Measurements from ENCODE around the gene CD3E.
A peak's percentile ranks its signal among the peaks of the same experiment; 100 is the strongest.

CD3E gene

GRCh38 chr11:118289401-118289800 is 15.1 kb upstream of the CD3E start:
- POLR2A ChIA-PET = no interaction called here
- CTCF ChIA-PET = interaction anchor here (0.7 to 3.0 kb wide), 20 partner anchors 11 to 136 kb away, joined by 3 to 26 read pairs (median 4); partner anchors contain the start of genes MPZL2 and MPZL3
- H3K9me3 ChIP-seq (ENCODE audit: control extremely low read depth in 1 of 5, control insufficient read depth in 4 of 5, insufficient read depth in 2 of 5, low read depth in 1 of 5, low read length in 4 of 5) = no peaks in the 10 kb centered on the region
- no peak overlapping the region for H3K27ac ChIP-seq (ENCODE audit: insufficient read depth in 1 of 2, low read depth in 1 of 2, low read length in 2 of 2, poor library complexity in 1 of 2, severe bottlenecking in 2 of 2)
- no peak overlapping the region for H3K4me3 ChIP-seq (ENCODE audit: control insufficient read depth in 1 of 7, extremely low read depth in 1 of 7, insufficient read depth in 4 of 7, low read depth in 2 of 7, low read length in 6 of 7)
- no peak for DNase-seq
- H3K36me3 ChIP-seq (ENCODE audit: control insufficient read depth in 4 of 4, insufficient read depth in 4 of 4, low read length in 3 of 4) = no peaks in the 10 kb centered on the region
- H3K4me1 ChIP-seq (ENCODE audit: control extremely low read depth in 1 of 4, control insufficient read depth in 4 of 4, insufficient read depth in 4 of 4, low read length in 3 of 4) = peaks cover 0 to 2% (median 0%) of the 10 kb centered on the region in 4 experiments
- H3K27me3 ChIP-seq (replicated peaks in 2 of 5; ENCODE audit: control insufficient read depth in 4 of 5, insufficient read depth in 5 of 5, low read length in 4 of 5) = no peaks in the 10 kb centered on the region

DNA sequence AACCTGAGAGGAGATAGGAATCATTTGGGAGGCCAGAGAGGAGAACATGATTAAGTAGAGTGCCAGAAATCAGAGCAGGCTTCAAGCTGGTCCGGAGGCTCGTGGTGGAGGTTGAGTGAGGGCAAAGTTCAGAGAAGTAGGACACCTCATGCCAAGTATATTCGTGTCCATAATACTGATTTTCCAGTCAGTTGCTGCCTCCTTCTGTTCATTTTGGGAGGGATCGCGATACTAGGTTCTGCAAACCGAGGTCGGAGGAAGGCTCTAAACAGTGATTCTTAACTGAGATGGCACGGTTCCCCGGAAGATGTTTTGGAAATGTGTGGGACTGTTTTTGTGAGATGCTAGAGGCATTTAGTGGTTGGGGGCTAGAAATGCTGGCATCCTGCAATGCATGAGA is 13.6 kb upstream of the CD3E start:
- Histone ChIP-seq H3K27me3 (replicated peaks in 2 of 5; ENCODE audit: control insufficient read depth in 4 of 5, insufficient read depth in 5 of 5, low read length in 4 of 5) (no peaks in the 10 kb centered on the region), H3K27ac (ENCODE audit: insufficient read depth in 1 of 2, low read depth in 1 of 2, low read length in 2 of 2, poor library complexity in 1 of 2, severe bottlenecking in 2 of 2) (no peak overlapping the region), H3K9me3 (ENCODE audit: control extremely low read depth in 1 of 5, control insufficient read depth in 4 of 5, insufficient read depth in 2 of 5, low read depth in 1 of 5, low read length in 4 of 5) (no peaks in the 10 kb centered on the region), H3K4me1 (ENCODE audit: control extremely low read depth in 1 of 4, control insufficient read depth in 4 of 4, insufficient read depth in 4 of 4, low read length in 3 of 4) (peaks cover 0 to 2% (median 0%) of the 10 kb centered on the region in 4 experiments), H3K36me3 (ENCODE audit: control insufficient read depth in 4 of 4, insufficient read depth in 4 of 4, low read length in 3 of 4) (no peaks in the 10 kb centered on the region), H3K4me3 (ENCODE audit: control insufficient read depth in 1 of 7, extremely low read depth in 1 of 7, insufficient read depth in 4 of 7, low read depth in 2 of 7, low read length in 6 of 7) (no peak overlapping the region)
- POLR2A ChIA-PET = no interaction called here
- CTCF ChIA-PET = interaction anchor here (0.7 to 3.2 kb wide), 27 partner anchors 9 to 144 kb away, joined by 3 to 49 read pairs (median 4); partner anchors contain the start of genes CD3E and UBE4A
- DNase-seq = peak; percentile 60 to 69 (median 64)
- 1% methylated on average over 8 of the region's 9 CpGs for WGBS (ENCODE audit: insufficient coverage)

GRCh38 chr11:118291477-118292135 is 12.9 kb upstream of the CD3E start:
- Histone ChIP-seq H3K27ac (ENCODE audit: insufficient read depth in 1 of 2, low read depth in 1 of 2, low read length in 2 of 2, poor library complexity in 1 of 2, severe bottlenecking in 2 of 2) (no peak overlapping the region), H3K9me3 (ENCODE audit: control extremely low read depth in 1 of 5, control insufficient read depth in 4 of 5, insufficient read depth in 2 of 5, low read depth in 1 of 5, low read length in 4 of 5) (no peaks in the 10 kb centered on the region), H3K27me3 (replicated peaks in 2 of 5; ENCODE audit: control insufficient read depth in 4 of 5, insufficient read depth in 5 of 5, low read length in 4 of 5) (no peaks in the 10 kb centered on the region), H3K4me1 (ENCODE audit: control extremely low read depth in 1 of 4, control insufficient read depth in 4 of 4, insufficient read depth in 4 of 4, low read length in 3 of 4) (peaks cover 0 to 2% (median 0%) of the 10 kb centered on the region in 4 experiments), H3K36me3 (ENCODE audit: control insufficient read depth in 4 of 4, insufficient read depth in 4 of 4, low read length in 3 of 4) (no peaks in the 10 kb centered on the region), H3K4me3 (ENCODE audit: control insufficient read depth in 1 of 7, extremely low read depth in 1 of 7, insufficient read depth in 4 of 7, low read depth in 2 of 7, low read length in 6 of 7) (no peak overlapping the region)
- POLR2A ChIA-PET = no interaction called here
- CTCF ChIA-PET = interaction anchor here (0.7 to 3.2 kb wide), 30 partner anchors 9 to 145 kb away, joined by 3 to 49 read pairs (median 4); partner anchors contain the start of genes CD3E and UBE4A
- peak in 1 of 3 donors; percentile 20 for DNase-seq
- 89% methylated on average over 3 of the region's 9 CpGs for WGBS (ENCODE audit: insufficient coverage)

DNA sequence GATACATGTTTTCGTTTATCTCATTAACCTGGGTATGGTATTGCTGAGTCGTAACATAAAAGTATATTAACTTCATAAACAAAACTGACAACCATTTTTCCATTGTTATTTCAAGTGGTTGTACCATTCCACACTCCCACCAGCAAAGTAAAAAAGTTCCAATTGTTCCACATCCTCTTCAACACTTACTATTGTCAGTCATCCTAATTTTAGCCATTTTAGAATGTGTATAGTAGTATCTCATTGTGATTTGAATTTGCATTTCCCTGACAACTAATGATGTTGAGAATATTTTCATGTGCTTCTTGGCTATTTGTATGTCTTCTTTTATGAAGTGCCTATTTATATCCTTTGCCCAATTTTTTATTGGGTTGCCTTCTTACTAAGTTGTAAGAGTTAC is 10.5 kb upstream of the CD3E start:
- peaks cover 0 to 2% (median 0%) of the 10 kb centered on the region in 4 experiments for H3K4me1 ChIP-seq (ENCODE audit: control extremely low read depth in 1 of 4, control insufficient read depth in 4 of 4, insufficient read depth in 4 of 4, low read length in 3 of 4)
- no peak overlapping the region for H3K4me3 ChIP-seq (ENCODE audit: control insufficient read depth in 1 of 7, extremely low read depth in 1 of 7, insufficient read depth in 4 of 7, low read depth in 2 of 7, low read length in 6 of 7)
- WGBS (ENCODE audit: insufficient coverage) = 100% methylated on average over 1 of the region's 2 CpGs
- POLR2A ChIA-PET = no interaction called here
- no peaks in the 10 kb centered on the region for H3K36me3 ChIP-seq (ENCODE audit: control insufficient read depth in 4 of 4, insufficient read depth in 4 of 4, low read length in 3 of 4)
- DNase-seq = no peak
- H3K9me3 ChIP-seq (ENCODE audit: control extremely low read depth in 1 of 5, control insufficient read depth in 4 of 5, insufficient read depth in 2 of 5, low read depth in 1 of 5, low read length in 4 of 5) = no peaks in the 10 kb centered on the region
- CTCF ChIA-PET = no interaction called here
- H3K27ac ChIP-seq (ENCODE audit: insufficient read depth in 1 of 2, low read depth in 1 of 2, low read length in 2 of 2, poor library complexity in 1 of 2, severe bottlenecking in 2 of 2) = no peak overlapping the region
- H3K27me3 ChIP-seq (replicated peaks in 2 of 5; ENCODE audit: control insufficient read depth in 4 of 5, insufficient read depth in 5 of 5, low read length in 4 of 5) = no peaks in the 10 kb centered on the region

DNA sequence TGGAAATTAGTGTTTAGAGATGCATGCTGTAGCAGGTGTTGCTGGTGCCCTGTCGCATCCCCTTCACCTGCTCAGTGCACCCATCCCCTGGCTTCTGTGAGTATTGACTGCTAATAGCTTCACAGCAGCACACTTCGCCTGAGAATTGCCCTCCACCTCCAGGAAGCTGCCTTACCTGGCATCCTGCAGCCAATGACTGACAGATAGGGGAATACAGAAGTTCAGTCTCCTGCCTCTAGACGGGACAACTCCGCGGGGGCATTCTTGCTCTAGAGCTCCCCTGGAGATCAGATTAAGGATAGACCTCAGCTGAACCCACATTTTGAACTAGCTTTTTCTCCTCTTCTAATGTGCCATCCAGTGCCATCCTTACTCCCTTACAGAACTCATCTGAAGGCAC is 9.3 kb upstream of the CD3E start:
- WGBS (ENCODE audit: insufficient coverage) = 87% methylated on average over 5 of the region's 5 CpGs
- peak in 1 of 3 donors; percentile 41 for DNase-seq
- CTCF ChIA-PET = interaction anchor here (0.7 to 2.2 kb wide), 38 partner anchors 10 to 420 kb away, joined by 3 to 24 read pairs (median 5); partner anchors contain the start of genes CD3D and CD3E
- Histone ChIP-seq H3K27me3 (replicated peaks in 2 of 5; ENCODE audit: control insufficient read depth in 4 of 5, insufficient read depth in 5 of 5, low read length in 4 of 5) (no peaks in the 10 kb centered on the region), H3K4me1 (ENCODE audit: control extremely low read depth in 1 of 4, control insufficient read depth in 4 of 4, insufficient read depth in 4 of 4, low read length in 3 of 4) (peaks cover 0 to 2% (median 0%) of the 10 kb centered on the region in 4 experiments), H3K27ac (ENCODE audit: insufficient read depth in 1 of 2, low read depth in 1 of 2, low read length in 2 of 2, poor library complexity in 1 of 2, severe bottlenecking in 2 of 2) (no peak overlapping the region), H3K4me3 (ENCODE audit: control insufficient read depth in 1 of 7, extremely low read depth in 1 of 7, insufficient read depth in 4 of 7, low read depth in 2 of 7, low read length in 6 of 7) (no peak overlapping the region), H3K36me3 (ENCODE audit: control insufficient read depth in 4 of 4, insufficient read depth in 4 of 4, low read length in 3 of 4) (no peaks in the 10 kb centered on the region), H3K9me3 (ENCODE audit: control extremely low read depth in 1 of 5, control insufficient read depth in 4 of 5, insufficient read depth in 2 of 5, low read depth in 1 of 5, low read length in 4 of 5) (no peaks in the 10 kb centered on the region)
- POLR2A ChIA-PET = no interaction called here

- 100% methylated on average over 1 of the region's 3 CpGs for WGBS (ENCODE audit: insufficient coverage)
- H3K9me3 ChIP-seq (ENCODE audit: control extremely low read depth in 1 of 5, control insufficient read depth in 4 of 5, insufficient read depth in 2 of 5, low read depth in 1 of 5, low read length in 4 of 5) = no peaks in the 10 kb centered on the region
- no peak overlapping the region for H3K4me3 ChIP-seq (ENCODE audit: control insufficient read depth in 1 of 7, extremely low read depth in 1 of 7, insufficient read depth in 4 of 7, low read depth in 2 of 7, low read length in 6 of 7)
- peak; percentile 56 to 76 (median 74) for DNase-seq
- H3K27me3 ChIP-seq (replicated peaks in 2 of 5; ENCODE audit: control insufficient read depth in 4 of 5, insufficient read depth in 5 of 5, low read length in 4 of 5) = no peaks in the 10 kb centered on the region
- H3K36me3 ChIP-seq (ENCODE audit: control insufficient read depth in 4 of 4, insufficient read depth in 4 of 4, low read length in 3 of 4) = no peaks in the 10 kb centered on the region
- CTCF ChIA-PET = interaction anchor here (0.7 to 2.2 kb wide), 39 partner anchors 9 to 419 kb away, joined by 3 to 24 read pairs (median 5); partner anchors contain the start of genes CD3D and CD3E
- H3K4me1 ChIP-seq (ENCODE audit: control extremely low read depth in 1 of 4, control insufficient read depth in 4 of 4, insufficient read depth in 4 of 4, low read length in 3 of 4) = peaks cover 0 to 2% (median 0%) of the 10 kb centered on the region in 4 experiments
- POLR2A ChIA-PET = no interaction called here
- no peak overlapping the region for H3K27ac ChIP-seq (ENCODE audit: insufficient read depth in 1 of 2, low read depth in 1 of 2, low read length in 2 of 2, poor library complexity in 1 of 2, severe bottlenecking in 2 of 2)
These were observed 8.6 kb upstream of the CD3E start for GRCh38 chr11:118295815-118296454.

Data from common myeloid progenitor, CD34-positive (primary cell).